BE2C (cell line): ENCODE data around the gene PPP2R5C.

Experiments used
- DNase-seq: peaks from one replicate; pipeline ENCODE4 v3.0.0-alpha.2; 2020
- H3K27me3 ChIP-seq: fragments of 250-450 bp; sonication (Bioruptor Pico); 2 replicates; pipeline ENCODE4 v1.5.1; 2020; ENCODE audit warnings: mild to moderate bottlenecking
- H3K36me3 ChIP-seq: fragments of 250-450 bp; sonication (Bioruptor Pico); 2 replicates; pipeline ENCODE4 v1.5.1; 2020; ENCODE audit warnings: mild to moderate bottlenecking
- H3K4me1 ChIP-seq: fragments of 250-450 bp; sonication (Bioruptor Pico); 2 replicates; pipeline ENCODE4 v1.5.1; 2020
- H3K4me3 ChIP-seq: 2 replicates; pipeline ENCODE4 v1.5.1; 2011; ENCODE audit warnings: low read depth, low read length
- H3K9me3 ChIP-seq: fragments of 250-450 bp; sonication (Bioruptor Pico); 2 replicates; pipeline ENCODE4 v1.5.1; 2020
- TF ChIP-seq, protein P1 (sequence below): IDR thresholded peaks from 2 replicates; pipeline ENCODE4 v1.5.1; 2012; ENCODE audit warnings: mild to moderate bottlenecking, low read depth, low read length

The PPP2R5C gene

DNA sequence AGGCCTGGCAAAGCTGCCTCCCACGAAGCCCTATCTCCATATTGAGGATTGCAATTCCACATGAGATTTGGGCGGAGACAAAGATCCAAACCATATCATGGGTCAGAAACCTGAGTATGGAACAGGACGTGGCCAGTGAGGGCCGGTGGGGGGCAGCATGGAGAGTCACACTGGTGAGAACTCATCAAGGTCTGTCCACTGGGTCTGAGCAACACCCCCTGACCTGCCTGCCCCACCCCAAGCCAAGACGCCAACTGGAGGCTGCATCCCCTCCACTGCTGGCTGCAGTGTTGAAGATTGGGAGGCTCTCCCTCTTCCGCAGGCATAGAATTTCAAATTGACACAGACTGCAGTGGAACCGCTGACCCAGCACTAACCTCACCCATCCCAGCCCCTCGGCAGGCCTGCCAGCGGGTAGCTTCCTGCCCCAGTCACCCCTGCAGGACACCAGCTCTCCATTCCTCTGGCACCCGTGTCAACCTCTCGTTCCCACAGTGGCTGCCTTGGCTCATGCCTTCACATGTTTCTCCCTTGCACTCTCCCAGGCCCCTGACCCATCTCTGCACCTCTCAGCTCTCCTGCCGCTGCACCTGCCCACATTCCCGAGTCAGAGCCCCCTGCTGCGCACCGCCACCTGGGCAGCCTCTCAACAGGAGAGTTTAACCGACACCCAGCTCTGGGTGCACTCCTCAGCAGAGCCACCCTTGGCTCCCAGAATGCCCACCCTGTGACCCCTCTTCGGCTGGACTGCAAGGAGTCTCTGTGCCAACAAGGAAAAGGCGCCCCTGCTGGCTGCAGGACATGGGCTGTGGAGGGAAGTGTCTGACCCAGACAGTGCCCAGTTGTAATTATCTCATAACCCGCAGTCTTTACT is 45.2 kb upstream of the PPP2R5C start:
- no peak overlapping the region for H3K4me3 ChIP-seq
- no peaks in the 10 kb centered on the region for H3K36me3 ChIP-seq
- H3K4me1 ChIP-seq: no peaks in the 10 kb centered on the region
- no peaks in the 10 kb centered on the region for H3K9me3 ChIP-seq
- TF ChIP-seq, protein P1, sequence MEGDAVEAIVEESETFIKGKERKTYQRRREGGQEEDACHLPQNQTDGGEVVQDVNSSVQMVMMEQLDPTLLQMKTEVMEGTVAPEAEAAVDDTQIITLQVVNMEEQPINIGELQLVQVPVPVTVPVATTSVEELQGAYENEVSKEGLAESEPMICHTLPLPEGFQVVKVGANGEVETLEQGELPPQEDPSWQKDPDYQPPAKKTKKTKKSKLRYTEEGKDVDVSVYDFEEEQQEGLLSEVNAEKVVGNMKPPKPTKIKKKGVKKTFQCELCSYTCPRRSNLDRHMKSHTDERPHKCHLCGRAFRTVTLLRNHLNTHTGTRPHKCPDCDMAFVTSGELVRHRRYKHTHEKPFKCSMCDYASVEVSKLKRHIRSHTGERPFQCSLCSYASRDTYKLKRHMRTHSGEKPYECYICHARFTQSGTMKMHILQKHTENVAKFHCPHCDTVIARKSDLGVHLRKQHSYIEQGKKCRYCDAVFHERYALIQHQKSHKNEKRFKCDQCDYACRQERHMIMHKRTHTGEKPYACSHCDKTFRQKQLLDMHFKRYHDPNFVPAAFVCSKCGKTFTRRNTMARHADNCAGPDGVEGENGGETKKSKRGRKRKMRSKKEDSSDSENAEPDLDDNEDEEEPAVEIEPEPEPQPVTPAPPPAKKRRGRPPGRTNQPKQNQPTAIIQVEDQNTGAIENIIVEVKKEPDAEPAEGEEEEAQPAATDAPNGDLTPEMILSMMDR: no peak
- no peak for DNase-seq
- H3K27me3 ChIP-seq: no peaks in the 10 kb centered on the region

DNA sequence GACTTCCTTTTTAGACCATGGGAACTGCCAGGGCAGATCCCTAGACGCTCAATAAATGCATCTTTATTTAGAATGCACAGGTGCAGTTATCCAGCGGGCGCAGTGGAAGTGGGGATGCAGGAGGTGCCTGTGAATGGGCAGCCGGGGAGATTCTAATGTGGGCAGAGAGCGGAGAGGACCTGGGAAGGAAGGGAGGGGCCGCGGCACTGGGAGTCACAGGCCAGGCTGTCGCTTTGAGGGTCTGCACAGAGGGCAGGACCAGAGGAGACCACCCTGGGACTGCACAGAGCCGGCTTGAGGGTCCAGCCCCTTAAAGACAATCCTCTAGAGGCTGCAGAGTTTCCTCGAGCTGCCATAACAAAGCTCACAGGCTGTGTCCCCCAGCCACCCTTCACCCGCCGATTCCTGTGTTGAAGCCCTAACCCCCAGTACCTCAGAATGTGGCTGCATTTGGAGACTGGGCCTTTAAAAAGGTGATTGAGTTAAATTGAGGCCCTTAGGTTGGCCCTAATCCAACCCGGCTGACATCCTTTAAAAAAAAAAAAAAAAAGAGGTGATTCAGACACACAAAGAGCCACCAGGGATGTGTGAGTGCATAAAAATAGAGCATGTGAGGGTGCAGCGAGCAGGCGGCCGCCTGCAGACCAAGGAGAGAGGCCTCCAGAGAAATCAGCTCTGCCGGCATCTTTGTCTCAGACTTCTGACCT is 44.4 kb upstream of the PPP2R5C start:
- no peak for DNase-seq
- Histone ChIP-seq H3K36me3 (no peaks in the 10 kb centered on the region), H3K9me3 (no peaks in the 10 kb centered on the region), H3K4me1 (no peaks in the 10 kb centered on the region), H3K4me3 (no peak overlapping the region), H3K27me3 (no peaks in the 10 kb centered on the region)
- TF ChIP-seq, protein P1: no peak

DNA sequence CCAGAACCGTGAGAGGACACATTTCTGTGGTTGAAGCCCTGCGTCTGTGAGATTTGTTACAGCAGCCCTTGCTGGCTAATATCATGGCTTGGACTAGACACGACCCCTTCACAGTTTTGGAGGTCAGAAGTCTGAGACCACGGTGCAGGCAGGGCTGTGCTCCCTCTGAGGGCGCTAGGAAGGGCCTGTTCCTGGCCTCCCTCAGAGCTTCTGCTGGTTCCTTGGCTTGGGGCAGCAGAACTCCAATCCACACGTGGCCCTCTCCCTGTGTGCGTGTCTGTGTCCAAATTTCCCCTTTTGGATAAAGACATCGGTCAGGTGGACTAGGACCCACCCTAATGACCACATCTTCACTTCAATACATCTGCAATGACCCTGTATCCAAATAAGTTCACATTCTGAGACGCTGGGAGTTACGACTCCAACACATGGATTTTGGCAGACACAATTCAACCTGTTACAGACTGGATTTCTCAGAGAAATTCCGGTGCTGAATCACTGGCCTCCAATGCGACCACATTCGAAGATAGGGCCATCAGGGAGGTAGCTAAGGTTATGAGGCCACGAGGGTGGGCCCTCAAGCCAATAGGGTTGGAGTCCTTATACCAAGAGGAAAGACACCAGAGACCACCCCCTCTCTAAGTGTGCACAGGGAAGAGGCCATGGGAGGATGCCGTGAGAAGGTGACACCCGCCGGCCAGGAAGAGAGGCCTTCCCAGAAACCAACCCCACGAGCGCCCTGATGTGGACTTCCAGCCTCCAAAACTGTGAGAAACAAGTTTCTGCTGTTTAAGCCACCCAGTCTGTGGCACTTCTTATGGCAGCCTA is 43.6 kb upstream of the PPP2R5C start:
- no peaks in the 10 kb centered on the region for H3K9me3 ChIP-seq
- DNase-seq: no peak
- no peaks in the 10 kb centered on the region for H3K4me1 ChIP-seq
- no peak overlapping the region for H3K4me3 ChIP-seq
- H3K36me3 ChIP-seq: no peaks in the 10 kb centered on the region
- no peaks in the 10 kb centered on the region for H3K27me3 ChIP-seq
- TF ChIP-seq, protein P1: no peak

DNA sequence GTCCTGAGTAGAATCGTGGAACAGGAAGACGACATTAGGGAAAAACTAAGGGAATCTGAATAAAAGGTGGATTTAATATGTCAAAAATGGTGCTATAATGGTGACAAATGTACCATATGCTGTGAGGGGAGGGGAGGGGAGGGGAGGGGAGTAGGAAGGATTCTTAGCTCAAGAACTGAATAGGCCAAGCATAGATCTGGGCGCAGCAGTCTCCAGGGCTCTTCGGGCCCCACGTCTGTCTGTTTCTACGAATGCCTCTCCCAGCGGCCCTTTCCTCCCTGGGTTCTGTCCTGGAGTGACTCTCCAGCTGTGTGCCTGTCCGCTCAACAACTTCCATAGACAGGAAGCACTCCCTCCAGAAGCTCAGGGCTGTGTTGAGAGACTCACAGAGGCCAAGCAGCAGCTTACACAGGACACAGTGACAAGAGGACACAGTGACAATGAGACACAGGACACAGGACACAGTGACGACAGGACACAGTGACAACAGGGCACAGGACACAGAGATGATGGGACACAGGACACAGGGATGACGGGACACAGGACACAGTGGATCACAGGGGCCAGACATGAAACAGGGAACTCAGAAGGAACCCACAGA is 42.4 kb upstream of the PPP2R5C start:
- no peak overlapping the region for H3K4me3 ChIP-seq
- no peaks in the 10 kb centered on the region for H3K4me1 ChIP-seq
- no peaks in the 10 kb centered on the region for H3K9me3 ChIP-seq
- DNase-seq: no peak
- H3K27me3 ChIP-seq: no peaks in the 10 kb centered on the region
- H3K36me3 ChIP-seq: no peaks in the 10 kb centered on the region
- TF ChIP-seq, protein P1: no peak

DNA sequence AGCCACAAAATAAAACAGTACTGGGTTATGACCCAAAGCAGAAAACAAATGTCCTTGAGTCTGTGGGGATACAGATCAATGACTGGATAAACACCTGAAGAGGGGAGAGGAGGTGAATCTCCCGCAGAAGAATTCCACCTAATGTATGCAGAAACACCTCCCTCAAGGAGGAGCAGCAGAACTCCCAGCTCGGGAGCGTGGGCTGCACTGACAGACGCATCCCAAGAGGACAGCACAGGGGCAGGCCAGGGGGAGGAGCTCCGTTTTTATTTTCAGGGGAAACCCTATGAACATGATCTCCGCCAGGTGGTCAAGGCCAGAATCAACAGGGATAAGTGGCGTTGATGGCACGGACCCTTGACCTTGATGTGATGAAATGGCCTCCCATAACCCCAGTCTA is 41.8 kb upstream of the PPP2R5C start:
- no peaks in the 10 kb centered on the region for H3K27me3 ChIP-seq
- TF ChIP-seq, protein P1: no peak
- no peaks in the 10 kb centered on the region for H3K4me1 ChIP-seq
- no peaks in the 10 kb centered on the region for H3K9me3 ChIP-seq
- H3K4me3 ChIP-seq: no peak overlapping the region
- H3K36me3 ChIP-seq: no peaks in the 10 kb centered on the region
- no peak for DNase-seq
